ENCODE data around the gene MFN2. TPM values are rescaled to one million over a fixed set of nuclear protein-coding genes. Genes with fewer than 3 reads are reported as not detected.

The MFN2 gene
- total RNA-seq: 10 to 100 TPM; 72.1 to 92.8 (median 75.6) TPM

DNA sequence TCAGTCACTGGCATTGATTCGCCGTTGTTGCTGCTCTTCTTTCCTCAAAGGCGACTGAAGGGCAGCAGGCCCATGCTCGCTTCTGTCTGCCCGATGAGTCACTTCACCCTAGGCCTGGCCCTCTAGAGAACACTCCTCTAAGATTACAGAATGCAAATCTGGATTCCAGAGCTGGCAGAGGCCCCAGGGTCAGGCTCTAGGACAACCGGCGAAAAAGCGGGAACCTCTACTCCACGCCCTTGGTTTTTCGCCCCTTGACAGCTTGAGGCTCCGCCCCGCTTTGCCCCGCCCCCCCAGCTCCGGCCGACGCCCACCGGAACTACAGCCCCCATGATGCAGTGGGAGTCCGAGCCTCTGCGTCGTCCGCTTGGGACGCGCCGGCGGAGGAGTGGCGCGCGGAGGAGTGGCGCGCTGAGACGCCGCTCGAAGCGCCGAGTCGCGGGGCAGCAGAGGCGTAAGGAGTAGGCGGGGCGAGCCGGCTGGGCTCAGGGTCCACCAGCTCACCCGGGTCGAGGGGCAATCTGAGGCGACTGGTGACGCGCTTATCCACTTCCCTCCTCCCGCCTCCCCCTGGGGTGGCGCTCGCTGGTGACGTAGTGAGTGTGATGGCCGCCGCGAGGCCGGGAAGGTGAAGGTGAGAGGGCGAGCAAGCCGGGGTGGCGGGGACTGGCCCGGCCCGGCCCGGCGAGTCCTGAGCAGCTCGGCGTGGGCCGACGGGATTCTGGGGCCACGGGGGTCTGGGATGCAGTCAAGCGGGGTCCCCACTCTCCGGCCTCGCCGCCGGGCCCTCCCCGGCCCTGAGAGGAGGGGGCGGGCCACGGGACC lies at the start of gene MFN2:
Gene MFN2, plus strand, starts transcription at position 594 of the 825 bp plus-strand sequence. CDS start 8,725 bp downstream, outside the sequence.
- H3K27ac ChIP-seq: peak within 1 kb of the TSS; percentile 96 to 97 (median 96)
- TF ChIP-seq EP300 (IDR thresholded peaks at IDR 0.05; ENCODE audit: low read depth) (peak; percentile 18), POLR2AphosphoS5 (IDR thresholded peaks at IDR 0.05) (peak; percentile 84 to 93 (median 90)), CTCF (IDR thresholded peaks at IDR 0.05) (no peak), POLR2A (IDR thresholded peaks at IDR 0.05) (peak; percentile 83)
- peak; percentile 98 for DNase-seq
- no peaks in the 10 kb centered on the region for H3K9me3 ChIP-seq
- intact Hi-C loops (cut with DNase I; ENCODE audit: low total_unique reads) (no loop called here), in situ Hi-C loops (cut with MboI; ENCODE audit: low pct_ligation_motif_present in 1 of 4, low pct_unique_long_range_greater_than_20kb in 1 of 4, low sequenced_read_pairs in 3 of 4) (no loop called here)
- 1% methylated on average over 45 of the region's 74 CpGs; no CpG with 5 or more reads in 1 of the 2 donors for WGBS, 2 donors (ENCODE audit: low coverage in 1 of 2)
- H3K36me3 ChIP-seq: peaks cover 0 to 8% (median 2%) of the 10 kb centered on the region in 4 donors
- peaks cover 22 to 55% (median 42%) of the 10 kb centered on the region in 4 donors for H3K4me1 ChIP-seq
- peak within 1 kb of the TSS; percentile 73 to 95 (median 94) for H3K4me3 ChIP-seq
- no peaks in the 10 kb centered on the region for H3K27me3 ChIP-seq

DNA sequence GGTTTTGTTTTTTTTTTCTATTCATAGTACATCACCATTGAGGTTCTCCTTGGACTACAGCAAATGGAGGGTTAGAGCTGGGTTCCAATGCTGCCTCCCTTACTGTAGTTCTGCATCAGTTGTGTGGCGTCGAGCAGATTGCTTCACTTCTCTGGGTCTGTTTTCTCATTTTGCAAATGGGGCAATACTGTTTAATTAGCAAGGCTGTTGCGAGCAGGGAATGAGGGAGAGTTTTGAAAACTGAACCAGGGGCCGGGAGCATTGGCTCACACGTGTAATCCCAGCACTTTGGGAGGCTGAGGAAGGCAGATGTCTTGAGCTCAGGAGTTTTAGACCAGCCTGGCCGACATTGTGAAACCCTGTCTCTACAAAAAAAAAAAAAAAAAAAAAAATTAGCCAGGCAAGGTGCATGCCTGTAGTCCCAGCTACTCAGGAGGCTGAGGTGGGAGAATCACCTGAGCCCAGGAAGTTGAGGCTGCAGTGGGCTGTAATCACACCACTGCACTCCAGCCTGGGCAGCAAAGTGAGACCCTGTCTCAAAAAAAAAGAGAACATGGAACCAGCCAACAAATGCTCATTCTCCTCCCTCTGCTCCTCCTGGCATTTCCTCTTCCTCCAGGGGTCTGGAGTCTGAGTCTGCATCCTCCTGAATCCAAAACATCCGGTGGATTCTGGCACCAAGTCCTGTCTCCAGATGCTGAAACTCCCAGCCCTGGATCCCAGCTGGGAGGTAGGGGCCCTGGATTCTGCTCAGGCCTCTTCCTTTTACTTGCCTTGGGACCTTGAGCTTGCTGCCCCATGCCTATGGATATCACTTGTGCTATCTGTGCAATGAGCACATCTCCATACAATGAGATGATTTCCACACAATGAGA lies 49.4 kb upstream of the MFN2 start:
- H3K9me3 ChIP-seq: no peaks in the 10 kb centered on the region
- no peak for DNase-seq
- peak overlapping the region; percentile 1 to 62 (median 34) for H3K27ac ChIP-seq
- H3K27me3 ChIP-seq: no peaks in the 10 kb centered on the region
- in situ Hi-C loops (cut with MboI; ENCODE audit: low pct_ligation_motif_present in 1 of 4, low pct_unique_long_range_greater_than_20kb in 1 of 4, low sequenced_read_pairs in 3 of 4): no loop called here
- no peaks in the 10 kb centered on the region for H3K36me3 ChIP-seq
- 58% methylated on average over 7 of the region's 7 CpGs; no CpG with 5 or more reads in 1 of the 2 donors for WGBS, 2 donors (ENCODE audit: low coverage in 1 of 2)
- intact Hi-C loops (cut with DNase I; ENCODE audit: low total_unique reads): no loop called here
- TF ChIP-seq POLR2AphosphoS5 (IDR thresholded peaks at IDR 0.05) (no peak), EP300 (IDR thresholded peaks at IDR 0.05; ENCODE audit: low read depth) (no peak), POLR2A (IDR thresholded peaks at IDR 0.05) (no peak), CTCF (IDR thresholded peaks at IDR 0.05) (no peak)
- H3K4me3 ChIP-seq: no peak overlapping the region
- H3K4me1 ChIP-seq: peaks cover 10 to 58% (median 37%) of the 10 kb centered on the region in 4 donors

DNA sequence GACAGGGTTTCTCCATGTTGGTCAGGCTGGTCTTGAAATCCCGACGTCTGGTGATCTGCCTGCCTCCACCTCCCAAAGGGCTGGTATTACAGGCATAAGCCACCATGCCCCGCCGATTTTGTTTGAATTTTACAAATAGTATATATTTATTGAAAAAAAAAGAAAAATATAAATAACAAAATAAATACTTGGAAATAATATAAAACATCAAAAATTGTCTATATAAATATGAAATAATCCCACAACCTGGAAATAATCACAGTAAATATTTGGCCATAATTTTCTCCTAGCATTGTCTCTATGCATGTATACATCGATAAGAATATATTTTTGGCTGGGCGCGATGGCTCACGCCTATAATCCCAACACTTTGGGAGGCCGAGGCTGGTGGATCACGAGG lies 48.4 kb upstream of the MFN2 start:
- Histone ChIP-seq H3K4me3 (no peak overlapping the region), H3K27me3 (no peaks in the 10 kb centered on the region), H3K36me3 (no peaks in the 10 kb centered on the region), H3K9me3 (no peaks in the 10 kb centered on the region), H3K4me1 (peaks cover 10 to 56% (median 37%) of the 10 kb centered on the region in 4 donors), H3K27ac (peak overlapping the region in 1 of 4 donors; percentile 62)
- 86 to 88% methylated on average over 8 to 10 of the region's 10 CpGs for WGBS, 2 donors (ENCODE audit: low coverage in 1 of 2)
- no peak for TF ChIP-seq EP300 (IDR thresholded peaks at IDR 0.05; ENCODE audit: low read depth)
- no peak for TF ChIP-seq POLR2A (IDR thresholded peaks at IDR 0.05)
- no peak for TF ChIP-seq CTCF (IDR thresholded peaks at IDR 0.05)
- no peak for TF ChIP-seq POLR2AphosphoS5 (IDR thresholded peaks at IDR 0.05)
- no peak for DNase-seq
- intact Hi-C loops (cut with DNase I; ENCODE audit: low total_unique reads) (no loop called here), in situ Hi-C loops (cut with MboI; ENCODE audit: low pct_ligation_motif_present in 1 of 4, low pct_unique_long_range_greater_than_20kb in 1 of 4, low sequenced_read_pairs in 3 of 4) (no loop called here)

Measured in transverse colon (tissue), 4 donors.